ENCODE measurements around the gene DLG2.

The DLG2 gene

DNA sequence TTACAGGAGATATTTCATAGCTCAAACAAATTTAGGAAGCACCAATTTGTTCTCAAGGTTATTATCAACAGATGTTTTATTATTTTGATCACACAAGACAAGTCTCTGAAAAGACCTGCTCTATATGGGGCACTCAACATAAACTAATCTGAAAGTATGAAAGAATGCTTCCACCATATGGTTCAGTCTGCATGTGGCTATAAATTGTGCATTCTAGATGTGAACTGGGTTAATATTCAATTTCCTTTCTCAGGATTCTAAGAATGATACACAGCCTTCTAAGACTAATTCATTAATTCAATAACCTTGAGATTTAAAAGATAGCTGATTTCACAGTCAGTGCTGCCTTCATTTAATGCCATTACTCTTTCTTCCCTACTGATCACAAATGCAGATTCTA is 1489.6 kb downstream of the DLG2 start:
- H3K4me3 ChIP-seq (ENCODE audit: low read depth, low read length), result no peak overlapping the region
- H3K9ac ChIP-seq (ENCODE audit: low read length), result no peak overlapping the region
- peaks cover 11% of the 10 kb centered on the region for H3K4me1 ChIP-seq (ENCODE audit: control insufficient read depth, insufficient read depth, low read length)
- no peaks in the 10 kb centered on the region for H3K36me3 ChIP-seq (ENCODE audit: control insufficient read depth, insufficient read depth, low read length)
- no peaks in the 10 kb centered on the region for H3K27me3 ChIP-seq (ENCODE audit: control insufficient read depth, insufficient read depth, low read length)
- no peaks in the 10 kb centered on the region for H3K9me3 ChIP-seq (ENCODE audit: control insufficient read depth, insufficient read depth, low read depth, low read length)
- no peak overlapping the region for H3K27ac ChIP-seq (ENCODE audit: low read depth, low read length)

- H3K9ac ChIP-seq (ENCODE audit: low read length), result no peak overlapping the region
- no peak overlapping the region for H3K27ac ChIP-seq (ENCODE audit: low read depth, low read length)
- H3K36me3 ChIP-seq (ENCODE audit: control insufficient read depth, insufficient read depth, low read length), result no peaks in the 10 kb centered on the region
- peaks cover 7% of the 10 kb centered on the region; the same call in 1 of the 2 replicates for H3K4me1 ChIP-seq (ENCODE audit: control insufficient read depth, insufficient read depth, low read length)
- H3K4me3 ChIP-seq (ENCODE audit: low read depth, low read length), result no peak overlapping the region
- no peaks in the 10 kb centered on the region for H3K9me3 ChIP-seq (ENCODE audit: control insufficient read depth, insufficient read depth, low read depth, low read length)
- H3K27me3 ChIP-seq (ENCODE audit: control insufficient read depth, insufficient read depth, low read length), result no peaks in the 10 kb centered on the region
These were observed 1490.2 kb downstream of the DLG2 start for GRCh38 chr11:84136926-84137325.

GRCh38 chr11:84130646-84131427 is 1496.3 kb downstream of the DLG2 start:
- no peaks in the 10 kb centered on the region for H3K4me1 ChIP-seq (ENCODE audit: control insufficient read depth, insufficient read depth, low read length)
- no peaks in the 10 kb centered on the region for H3K9me3 ChIP-seq (ENCODE audit: control insufficient read depth, insufficient read depth, low read depth, low read length)
- no peak overlapping the region for H3K4me3 ChIP-seq (ENCODE audit: low read depth, low read length)
- no peaks in the 10 kb centered on the region for H3K36me3 ChIP-seq (ENCODE audit: control insufficient read depth, insufficient read depth, low read length)
- H3K27ac ChIP-seq (ENCODE audit: low read depth, low read length), result no peak overlapping the region
- H3K27me3 ChIP-seq (ENCODE audit: control insufficient read depth, insufficient read depth, low read length), result no peaks in the 10 kb centered on the region
- no peak overlapping the region for H3K9ac ChIP-seq (ENCODE audit: low read length)

- H3K4me3 ChIP-seq (ENCODE audit: low read depth, low read length), result no peak overlapping the region
- H3K9ac ChIP-seq (ENCODE audit: low read length), result no peak overlapping the region
- no peak overlapping the region for H3K27ac ChIP-seq (ENCODE audit: low read depth, low read length)
- H3K4me1 ChIP-seq (ENCODE audit: control insufficient read depth, insufficient read depth, low read length), result no peaks in the 10 kb centered on the region
- no peaks in the 10 kb centered on the region for H3K27me3 ChIP-seq (ENCODE audit: control insufficient read depth, insufficient read depth, low read length)
- no peaks in the 10 kb centered on the region for H3K36me3 ChIP-seq (ENCODE audit: control insufficient read depth, insufficient read depth, low read length)
- no peaks in the 10 kb centered on the region for H3K9me3 ChIP-seq (ENCODE audit: control insufficient read depth, insufficient read depth, low read depth, low read length)
These were observed 1497.1 kb downstream of the DLG2 start for GRCh38 chr11:84129961-84130576.

- H3K9ac ChIP-seq (ENCODE audit: low read length), result no peak overlapping the region
- H3K27ac ChIP-seq (ENCODE audit: low read depth, low read length), result no peak overlapping the region
- no peaks in the 10 kb centered on the region for H3K9me3 ChIP-seq (ENCODE audit: control insufficient read depth, insufficient read depth, low read depth, low read length)
- no peaks in the 10 kb centered on the region for H3K4me1 ChIP-seq (ENCODE audit: control insufficient read depth, insufficient read depth, low read length)
- H3K4me3 ChIP-seq (ENCODE audit: low read depth, low read length), result no peak overlapping the region
- no peaks in the 10 kb centered on the region for H3K27me3 ChIP-seq (ENCODE audit: control insufficient read depth, insufficient read depth, low read length)
- H3K36me3 ChIP-seq (ENCODE audit: control insufficient read depth, insufficient read depth, low read length), result no peaks in the 10 kb centered on the region
These were observed 1498.3 kb downstream of the DLG2 start for GRCh38 chr11:84128840-84129239.

DNA sequence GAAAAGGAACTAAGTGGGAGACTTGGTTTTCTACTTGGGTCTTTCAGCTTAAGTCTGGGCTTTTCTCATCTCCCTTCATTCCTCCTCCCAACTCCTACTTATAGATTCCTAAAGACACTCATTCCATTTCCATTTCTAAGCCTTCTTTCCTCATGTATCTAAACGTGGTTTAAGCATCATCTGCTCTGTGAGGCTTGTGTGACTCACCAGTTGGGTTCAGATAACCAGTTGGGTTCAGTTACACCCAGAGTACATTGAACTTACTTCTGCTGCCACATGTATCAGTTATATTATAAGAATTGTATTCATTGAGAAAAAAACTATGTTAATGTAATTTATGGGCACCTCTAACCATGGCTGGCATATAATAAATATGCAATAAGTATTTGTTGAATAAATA is 1509.8 kb downstream of the DLG2 start:
- no peak overlapping the region for H3K27ac ChIP-seq (ENCODE audit: low read depth, low read length)
- H3K9me3 ChIP-seq (ENCODE audit: control insufficient read depth, insufficient read depth, low read depth, low read length), result no peaks in the 10 kb centered on the region
- no peaks in the 10 kb centered on the region for H3K4me1 ChIP-seq (ENCODE audit: control insufficient read depth, insufficient read depth, low read length)
- no peak overlapping the region for H3K9ac ChIP-seq (ENCODE audit: low read length)
- H3K4me3 ChIP-seq (ENCODE audit: low read depth, low read length), result no peak overlapping the region
- H3K27me3 ChIP-seq (ENCODE audit: control insufficient read depth, insufficient read depth, low read length), result peaks cover 3% of the 10 kb centered on the region; the same call in 1 of the 2 replicates
- no peaks in the 10 kb centered on the region for H3K36me3 ChIP-seq (ENCODE audit: control insufficient read depth, insufficient read depth, low read length)

DNA sequence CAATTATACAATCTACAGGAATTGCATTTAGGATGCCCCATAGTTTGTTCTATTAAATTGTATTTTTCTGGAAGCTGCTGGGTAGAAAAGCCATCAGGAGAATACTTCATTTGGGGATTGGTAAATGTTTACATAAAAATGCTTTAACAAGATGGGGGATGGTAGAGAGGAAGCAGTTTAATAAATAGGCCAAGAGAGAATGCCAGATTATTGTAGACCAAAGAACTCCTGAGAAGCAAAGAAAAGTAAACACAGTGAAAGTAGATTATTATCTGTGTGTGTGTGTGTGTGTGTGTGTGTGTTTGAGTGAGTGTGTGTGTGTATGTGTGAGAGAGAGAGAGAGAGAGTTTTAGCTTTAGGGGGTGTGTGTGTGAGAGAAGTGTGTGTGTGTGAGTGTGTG is 1520.6 kb downstream of the DLG2 start:
- Histone ChIP-seq H3K4me1 (ENCODE audit: control insufficient read depth, insufficient read depth, low read length) (peaks cover 9% of the 10 kb centered on the region; the same call in 1 of the 2 replicates), H3K27me3 (ENCODE audit: control insufficient read depth, insufficient read depth, low read length) (no peaks in the 10 kb centered on the region), H3K9me3 (ENCODE audit: control insufficient read depth, insufficient read depth, low read depth, low read length) (no peaks in the 10 kb centered on the region), H3K36me3 (ENCODE audit: control insufficient read depth, insufficient read depth, low read length) (no peaks in the 10 kb centered on the region), H3K4me3 (ENCODE audit: low read depth, low read length) (no peak overlapping the region), H3K27ac (ENCODE audit: low read depth, low read length) (no peak overlapping the region), H3K9ac (ENCODE audit: low read length) (no peak overlapping the region)

DNA sequence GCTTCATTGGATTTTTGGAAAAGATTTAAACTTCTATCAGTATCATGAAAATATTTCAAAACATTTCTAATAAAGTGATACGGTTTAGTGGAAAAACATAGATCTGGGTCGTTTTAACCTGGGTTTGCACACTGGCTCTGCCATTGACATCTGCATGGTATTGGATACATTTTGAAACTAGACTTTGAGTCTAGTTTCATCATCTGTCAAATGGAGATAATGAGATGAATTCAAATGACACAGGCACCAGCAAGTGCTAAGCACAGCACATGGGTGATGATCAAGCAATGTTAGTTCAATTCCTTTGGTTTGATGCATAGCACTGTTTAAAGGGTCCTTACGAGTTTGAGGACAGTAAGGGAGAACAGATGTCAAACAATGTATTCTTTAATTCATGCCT is 1522.0 kb downstream of the DLG2 start:
- H3K4me1 ChIP-seq (ENCODE audit: control insufficient read depth, insufficient read depth, low read length), result peaks cover 9% of the 10 kb centered on the region; the same call in 1 of the 2 replicates
- no peak overlapping the region for H3K4me3 ChIP-seq (ENCODE audit: low read depth, low read length)
- no peaks in the 10 kb centered on the region for H3K27me3 ChIP-seq (ENCODE audit: control insufficient read depth, insufficient read depth, low read length)
- H3K9ac ChIP-seq (ENCODE audit: low read length), result no peak overlapping the region
- H3K36me3 ChIP-seq (ENCODE audit: control insufficient read depth, insufficient read depth, low read length), result no peaks in the 10 kb centered on the region
- H3K9me3 ChIP-seq (ENCODE audit: control insufficient read depth, insufficient read depth, low read depth, low read length), result no peaks in the 10 kb centered on the region
- no peak overlapping the region for H3K27ac ChIP-seq (ENCODE audit: low read depth, low read length)

DNA sequence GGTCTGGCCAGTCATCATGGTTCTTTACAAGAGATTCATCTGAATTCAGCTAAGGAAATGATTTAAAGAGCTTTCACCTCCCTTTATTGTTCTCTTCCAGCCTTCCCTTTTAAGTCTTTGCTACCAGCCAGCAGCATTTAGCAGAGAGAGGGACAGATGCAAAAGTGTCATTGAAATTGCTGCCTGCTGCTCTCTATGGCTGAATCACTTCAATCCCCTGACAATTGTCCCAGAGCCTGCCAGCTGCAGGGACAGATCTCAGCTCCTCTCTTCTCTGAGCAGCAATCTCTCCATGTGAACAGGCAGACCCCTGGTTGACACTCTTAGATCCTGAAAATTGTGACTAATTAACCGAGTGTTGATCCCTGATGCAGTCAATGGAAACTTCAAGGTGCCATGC is 1524.0 kb downstream of the DLG2 start:
- Histone ChIP-seq H3K9ac (ENCODE audit: low read length) (no peak overlapping the region), H3K4me1 (ENCODE audit: control insufficient read depth, insufficient read depth, low read length) (peaks cover 9% of the 10 kb centered on the region; the same call in 1 of the 2 replicates), H3K27me3 (ENCODE audit: control insufficient read depth, insufficient read depth, low read length) (no peaks in the 10 kb centered on the region), H3K27ac (ENCODE audit: low read depth, low read length) (no peak overlapping the region), H3K4me3 (ENCODE audit: low read depth, low read length) (no peak overlapping the region), H3K36me3 (ENCODE audit: control insufficient read depth, insufficient read depth, low read length) (no peaks in the 10 kb centered on the region), H3K9me3 (ENCODE audit: control insufficient read depth, insufficient read depth, low read depth, low read length) (no peaks in the 10 kb centered on the region)

DNA sequence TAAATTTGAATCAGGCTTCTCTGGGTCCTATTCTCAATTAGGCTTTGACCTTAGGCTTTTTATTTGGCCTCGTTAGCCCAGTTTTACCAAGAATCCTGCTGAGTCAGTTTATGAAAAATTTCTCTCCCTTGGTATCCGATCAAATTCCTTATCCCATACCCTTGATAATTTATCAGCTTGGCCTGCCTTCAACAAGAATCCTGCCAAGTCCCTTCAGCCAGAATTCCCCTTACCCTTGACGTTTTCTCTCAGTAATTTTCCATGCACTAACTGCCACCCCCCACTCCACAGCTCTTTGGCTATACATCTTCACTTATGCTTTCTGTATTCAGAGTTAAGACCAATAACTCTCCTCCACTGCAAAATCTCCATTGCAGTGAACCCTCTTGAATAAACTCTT is 1530.0 kb downstream of the DLG2 start:
- Histone ChIP-seq H3K27me3 (ENCODE audit: control insufficient read depth, insufficient read depth, low read length) (no peaks in the 10 kb centered on the region), H3K9ac (ENCODE audit: low read length) (no peak overlapping the region), H3K27ac (ENCODE audit: low read depth, low read length) (no peak overlapping the region), H3K4me1 (ENCODE audit: control insufficient read depth, insufficient read depth, low read length) (peaks cover 5% of the 10 kb centered on the region; the same call in 1 of the 2 replicates), H3K4me3 (ENCODE audit: low read depth, low read length) (no peak overlapping the region), H3K36me3 (ENCODE audit: control insufficient read depth, insufficient read depth, low read length) (no peaks in the 10 kb centered on the region), H3K9me3 (ENCODE audit: control insufficient read depth, insufficient read depth, low read depth, low read length) (no peaks in the 10 kb centered on the region)

DNA sequence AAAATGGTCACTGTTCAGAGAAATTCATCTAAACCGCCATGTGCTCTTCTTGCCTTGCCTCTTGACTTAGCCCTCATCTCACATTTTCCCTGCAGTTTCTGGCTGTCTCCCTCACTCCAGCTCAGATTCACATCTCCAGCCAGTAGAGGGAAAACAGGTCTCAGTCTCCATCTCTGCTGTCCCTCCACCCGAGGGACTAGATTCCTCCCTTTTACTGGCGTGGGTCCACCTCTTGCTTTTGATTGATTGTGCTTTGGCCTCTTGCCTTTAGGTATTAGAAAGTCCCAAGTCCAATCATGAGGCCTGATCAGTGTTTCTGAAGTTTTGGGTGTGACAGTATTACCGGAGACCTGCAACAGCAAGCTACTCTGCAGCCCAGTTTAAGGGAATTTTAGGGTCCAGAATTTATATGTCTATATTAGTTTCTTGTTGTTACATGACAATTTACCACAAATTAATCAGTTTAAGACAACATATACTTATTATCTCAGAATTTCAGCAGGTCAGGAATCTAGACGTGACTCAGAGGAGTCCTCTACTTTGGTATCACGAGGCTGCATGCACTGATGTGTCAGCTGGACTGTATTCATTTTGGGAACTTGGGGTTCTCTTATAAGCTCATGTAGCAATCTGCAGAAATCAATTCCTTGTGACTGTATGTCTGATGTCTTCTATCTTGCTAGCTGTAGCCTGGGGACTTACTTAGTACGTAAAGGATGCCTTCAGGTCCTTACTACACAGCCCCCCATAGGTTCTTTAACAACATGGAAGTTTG is 1535.7 kb downstream of the DLG2 start:
- Histone ChIP-seq H3K9me3 (ENCODE audit: control insufficient read depth, insufficient read depth, low read depth, low read length) (no peaks in the 10 kb centered on the region), H3K4me3 (ENCODE audit: low read depth, low read length) (no peak overlapping the region)

More for the DNA sequence above, 1535.7 kb downstream of the DLG2 start:
- Histone ChIP-seq H3K27ac (ENCODE audit: low read depth, low read length) (no peak overlapping the region), H3K9ac (ENCODE audit: low read length) (no peak overlapping the region), H3K27me3 (ENCODE audit: control insufficient read depth, insufficient read depth, low read length) (no peaks in the 10 kb centered on the region), H3K4me1 (ENCODE audit: control insufficient read depth, insufficient read depth, low read length) (no peaks in the 10 kb centered on the region), H3K36me3 (ENCODE audit: control insufficient read depth, insufficient read depth, low read length) (no peaks in the 10 kb centered on the region)

Data from HUES6 (cell line).